ENCODE measurements around the gene CD47.

DNA sequence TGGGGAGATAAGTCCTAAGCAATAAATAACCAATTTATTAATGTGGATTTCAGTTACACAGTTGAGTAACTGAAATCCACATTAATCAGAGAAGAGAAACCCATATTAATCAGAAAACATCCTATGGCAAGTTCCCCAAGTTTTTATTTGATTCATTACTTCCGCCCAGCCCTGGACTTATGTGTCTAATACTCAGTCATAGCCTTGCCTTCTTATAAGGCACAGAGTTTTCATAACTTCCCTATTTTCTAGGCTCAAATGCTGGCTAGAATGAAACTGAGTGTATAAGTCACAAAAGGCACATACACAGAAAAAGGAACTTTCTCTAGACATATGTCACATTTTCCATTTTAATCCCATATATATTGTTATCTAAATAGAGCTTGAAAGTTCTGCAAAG lies 28.8 kb downstream of the CD47 start:
- TF ChIP-seq, protein P1, sequence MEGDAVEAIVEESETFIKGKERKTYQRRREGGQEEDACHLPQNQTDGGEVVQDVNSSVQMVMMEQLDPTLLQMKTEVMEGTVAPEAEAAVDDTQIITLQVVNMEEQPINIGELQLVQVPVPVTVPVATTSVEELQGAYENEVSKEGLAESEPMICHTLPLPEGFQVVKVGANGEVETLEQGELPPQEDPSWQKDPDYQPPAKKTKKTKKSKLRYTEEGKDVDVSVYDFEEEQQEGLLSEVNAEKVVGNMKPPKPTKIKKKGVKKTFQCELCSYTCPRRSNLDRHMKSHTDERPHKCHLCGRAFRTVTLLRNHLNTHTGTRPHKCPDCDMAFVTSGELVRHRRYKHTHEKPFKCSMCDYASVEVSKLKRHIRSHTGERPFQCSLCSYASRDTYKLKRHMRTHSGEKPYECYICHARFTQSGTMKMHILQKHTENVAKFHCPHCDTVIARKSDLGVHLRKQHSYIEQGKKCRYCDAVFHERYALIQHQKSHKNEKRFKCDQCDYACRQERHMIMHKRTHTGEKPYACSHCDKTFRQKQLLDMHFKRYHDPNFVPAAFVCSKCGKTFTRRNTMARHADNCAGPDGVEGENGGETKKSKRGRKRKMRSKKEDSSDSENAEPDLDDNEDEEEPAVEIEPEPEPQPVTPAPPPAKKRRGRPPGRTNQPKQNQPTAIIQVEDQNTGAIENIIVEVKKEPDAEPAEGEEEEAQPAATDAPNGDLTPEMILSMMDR (IDR thresholded peaks at IDR 0.05), result no peak
- no peak for TF ChIP-seq ZFX (IDR thresholded peaks at IDR 0.05; ENCODE audit: borderline replicate concordance)

All from 22Rv1 (cell line).